Muscle of back (tissue), 11 donors: Measurements from ENCODE around the gene RFESD. TPM values are rescaled to one million over a fixed set of nuclear protein-coding genes. Genes with fewer than 3 reads are reported as not detected.
"Not testable (repeated sequence)": the region's sequence is repeated elsewhere in the genome, so short reads cannot be mapped to it uniquely, and the experiment has no call there.

ENCODE experiments used
- DNase-seq, 3 donors: peaks; one replicate each; pipeline versions ENCODE4 v3.0.0 to v3.0.0-alpha.2; 2013
- polyA plus RNA-seq, 10 donors: library from polyadenylated mRNA; unstranded; fragments of 120-200 nt; gene quantifications; one replicate each; pipeline ENCODE4 v1.2.1, GENCODE V29; 2013; ENCODE audit not compliant: insufficient read length in 10 of 10

The RFESD gene
- polyA plus RNA-seq, 10 donors, result 2.6 to 8.7 (median 3.8) TPM

- DNase-seq, result no peak
Observed at GRCh38 chr5:95627971-95628810, 18.4 kb upstream of the RFESD start.

- no peak for DNase-seq
Observed at GRCh38 chr5:95628933-95629332, 17.6 kb upstream of the RFESD start.

GRCh38 chr5:95630394-95630917 is 16.1 kb upstream of the RFESD start:
- DNase-seq, result no peak

- no peak for DNase-seq
Observed at GRCh38 chr5:95631255-95631958, 15.2 kb upstream of the RFESD start.

GRCh38 chr5:95631991-95632675 is 14.4 kb upstream of the RFESD start:
- no peak for DNase-seq

GRCh38 chr5:95632942-95633341 is 13.6 kb upstream of the RFESD start:
- not testable (repeated sequence) for DNase-seq

GRCh38 chr5:95633671-95634070 is 12.9 kb upstream of the RFESD start:
- DNase-seq, result no peak

- DNase-seq, result no peak
Observed at GRCh38 chr5:95634081-95634480, 12.5 kb upstream of the RFESD start.

GRCh38 chr5:95638632-95639031 is 7.9 kb upstream of the RFESD start:
- DNase-seq, result no peak

GRCh38 chr5:95641741-95642220 is 4.8 kb upstream of the RFESD start:
- DNase-seq, result no peak

GRCh38 chr5:95643152-95643551 is 3.4 kb upstream of the RFESD start:
- no peak for DNase-seq

GRCh38 chr5:95644351-95645042 is 2.1 kb upstream of the RFESD start:
- peak in 2 of 3 donors; percentile 59 to 78 for DNase-seq

- not testable (repeated sequence) for DNase-seq
Observed at GRCh38 chr5:95646226-95646568, 380 bp upstream of the RFESD start.

GRCh38 chr5:95647886-95648860 is 1.6 kb downstream of the RFESD start:
- DNase-seq, result no peak

GRCh38 chr5:95649274-95649673 is 2.7 kb downstream of the RFESD start:
- DNase-seq, result no peak

- DNase-seq, result no peak
Observed at GRCh38 chr5:95649842-95650620, 3.5 kb downstream of the RFESD start.

- DNase-seq, result no peak
Observed at GRCh38 chr5:95652849-95653248, 6.3 kb downstream of the RFESD start.

- no peak for DNase-seq
Observed at GRCh38 chr5:95654196-95654595, 7.6 kb downstream of the RFESD start.

- DNase-seq, result no peak
Observed at GRCh38 chr5:95655575-95655974, 9.0 kb downstream of the RFESD start.

- no peak for DNase-seq
Observed at GRCh38 chr5:95660060-95660459, 13.5 kb downstream of the RFESD start.
